Activated naive CD4-positive, alpha-beta T cell treated with anti-CD3 and anti-CD28 coated beads, Interleukin-2, amount 50 U/mL, for 24 hours (primary cell): ENCODE data around the gene BSN.

Source experiments
- H3K27ac Mint-ChIP-seq: one replicate; pipeline ENCODE4 v1.8.0; 2021; ENCODE audit warnings: mild to moderate bottlenecking, mixed read lengths
- H3K27me3 Mint-ChIP-seq: one replicate; pipeline ENCODE4 v1.8.0; 2021; ENCODE audit warnings: mixed read lengths
- H3K36me3 Mint-ChIP-seq: one replicate; pipeline ENCODE4 v1.8.0; 2021; ENCODE audit warnings: mixed read lengths
- H3K4me1 Mint-ChIP-seq: one replicate; pipeline ENCODE4 v1.8.0; 2021; ENCODE audit warnings: mixed read lengths
- H3K4me3 Mint-ChIP-seq: one replicate; pipeline ENCODE4 v1.8.0; 2021; ENCODE audit warnings: mild to moderate bottlenecking, mixed read lengths
- H3K9me3 Mint-ChIP-seq: one replicate; pipeline ENCODE4 v1.8.0; 2021; ENCODE audit warnings: mixed read lengths

BSN gene

GRCh38 chr3:49530701-49531100 is 23.6 kb upstream of the BSN start:
- no peak overlapping the region for H3K4me3 Mint-ChIP-seq
- H3K27me3 Mint-ChIP-seq = no peaks in the 10 kb centered on the region
- H3K4me1 Mint-ChIP-seq = peaks cover 16% of the 10 kb centered on the region
- H3K27ac Mint-ChIP-seq = no peak overlapping the region
- no peaks in the 10 kb centered on the region for H3K9me3 Mint-ChIP-seq
- H3K36me3 Mint-ChIP-seq = peaks cover 5% of the 10 kb centered on the region

DNA sequence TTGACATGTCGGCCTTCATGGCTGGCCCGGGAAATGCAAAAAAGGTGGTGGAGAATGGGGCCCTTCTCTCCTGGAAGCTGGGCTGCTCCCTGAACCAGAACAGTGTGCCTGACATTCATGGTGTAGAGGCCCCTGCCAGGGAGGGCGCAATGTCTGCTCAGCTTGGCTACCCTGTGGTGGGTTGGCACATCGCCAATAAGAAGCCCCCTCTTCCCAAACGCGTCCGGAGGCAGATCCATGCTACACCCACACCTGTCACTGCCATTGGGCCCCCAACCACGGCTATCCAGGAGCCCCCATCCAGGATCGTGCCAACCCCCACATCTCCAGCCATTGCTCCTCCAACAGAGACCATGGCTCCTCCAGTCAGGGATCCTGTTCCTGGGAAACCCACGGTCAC is 23.1 kb upstream of the BSN start:
- H3K4me3 Mint-ChIP-seq = no peak overlapping the region
- H3K4me1 Mint-ChIP-seq = peaks cover 16% of the 10 kb centered on the region
- H3K9me3 Mint-ChIP-seq = no peaks in the 10 kb centered on the region
- no peak overlapping the region for H3K27ac Mint-ChIP-seq
- H3K36me3 Mint-ChIP-seq = peaks cover 5% of the 10 kb centered on the region
- no peaks in the 10 kb centered on the region for H3K27me3 Mint-ChIP-seq

GRCh38 chr3:49531715-49532114 is 22.6 kb upstream of the BSN start:
- H3K4me3 Mint-ChIP-seq = no peak overlapping the region
- peaks cover 16% of the 10 kb centered on the region for H3K4me1 Mint-ChIP-seq
- H3K27ac Mint-ChIP-seq = no peak overlapping the region
- H3K36me3 Mint-ChIP-seq = peaks cover 5% of the 10 kb centered on the region
- H3K27me3 Mint-ChIP-seq = no peaks in the 10 kb centered on the region
- no peaks in the 10 kb centered on the region for H3K9me3 Mint-ChIP-seq

DNA sequence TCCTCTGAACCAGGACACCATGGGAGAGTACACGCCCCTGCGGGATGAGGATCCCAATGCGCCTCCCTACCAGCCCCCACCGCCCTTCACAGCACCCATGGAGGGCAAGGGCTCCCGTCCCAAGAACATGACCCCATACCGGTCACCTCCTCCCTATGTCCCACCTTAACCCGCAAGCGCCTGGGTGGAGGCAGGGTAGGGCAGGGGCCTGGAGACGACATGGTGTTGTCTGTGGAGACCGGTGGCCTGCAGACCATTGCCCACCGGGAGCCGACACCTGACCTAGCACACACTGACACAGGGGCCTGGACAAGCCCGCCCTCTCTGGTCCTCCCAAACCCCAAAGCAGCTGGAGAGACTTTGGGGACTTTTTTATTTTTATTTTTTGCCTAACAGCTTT is 21.2 kb upstream of the BSN start:
- Mint-ChIP-seq H3K9me3 (no peaks in the 10 kb centered on the region), H3K4me1 (peaks cover 13% of the 10 kb centered on the region), H3K36me3 (peaks cover 5% of the 10 kb centered on the region), H3K27me3 (no peaks in the 10 kb centered on the region), H3K27ac (peak overlapping the region; percentile 35), H3K4me3 (no peak overlapping the region)

DNA sequence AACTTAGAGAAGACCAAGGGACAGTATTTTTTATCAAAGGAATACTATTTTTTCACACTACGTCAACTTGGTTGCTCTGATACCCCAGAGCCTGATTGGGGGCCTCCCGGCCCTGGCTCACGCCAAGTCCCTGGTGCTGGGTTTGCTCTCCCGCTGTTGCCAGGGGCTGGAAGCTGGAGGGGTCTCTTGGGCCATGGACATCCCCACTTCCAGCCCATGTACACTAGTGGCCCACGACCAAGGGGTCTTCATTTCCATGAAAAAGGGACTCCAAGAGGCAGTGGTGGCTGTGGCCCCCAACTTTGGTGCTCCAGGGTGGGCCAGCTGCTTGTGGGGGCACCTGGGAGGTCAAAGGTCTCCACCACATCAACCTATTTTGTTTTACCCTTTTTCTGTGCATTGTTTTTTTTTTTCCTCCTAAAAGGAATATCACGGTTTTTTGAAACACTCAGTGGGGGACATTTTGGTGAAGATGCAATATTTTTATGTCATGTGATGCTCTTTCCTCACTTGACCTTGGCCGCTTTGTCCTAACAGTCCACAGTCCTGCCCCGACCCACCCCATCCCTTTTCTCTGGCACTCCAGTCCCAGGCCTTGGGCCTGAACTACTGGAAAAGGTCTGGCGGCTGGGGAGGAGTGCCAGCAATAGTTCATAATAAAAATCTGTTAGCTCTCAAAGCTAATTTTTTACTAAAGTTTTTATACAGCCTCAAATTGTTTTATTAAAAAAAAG is 20.3 kb upstream of the BSN start:
- H3K4me1 Mint-ChIP-seq = peaks cover 13% of the 10 kb centered on the region
- no peaks in the 10 kb centered on the region for H3K9me3 Mint-ChIP-seq
- H3K36me3 Mint-ChIP-seq = peaks cover 5% of the 10 kb centered on the region
- H3K27ac Mint-ChIP-seq = no peak overlapping the region
- no peak overlapping the region for H3K4me3 Mint-ChIP-seq
- no peaks in the 10 kb centered on the region for H3K27me3 Mint-ChIP-seq

GRCh38 chr3:49534581-49535441 is 19.5 kb upstream of the BSN start:
- Mint-ChIP-seq H3K4me3 (no peak overlapping the region), H3K27ac (no peak overlapping the region), H3K36me3 (peaks cover 5% of the 10 kb centered on the region), H3K4me1 (peaks cover 4% of the 10 kb centered on the region), H3K9me3 (no peaks in the 10 kb centered on the region), H3K27me3 (no peaks in the 10 kb centered on the region)

DNA sequence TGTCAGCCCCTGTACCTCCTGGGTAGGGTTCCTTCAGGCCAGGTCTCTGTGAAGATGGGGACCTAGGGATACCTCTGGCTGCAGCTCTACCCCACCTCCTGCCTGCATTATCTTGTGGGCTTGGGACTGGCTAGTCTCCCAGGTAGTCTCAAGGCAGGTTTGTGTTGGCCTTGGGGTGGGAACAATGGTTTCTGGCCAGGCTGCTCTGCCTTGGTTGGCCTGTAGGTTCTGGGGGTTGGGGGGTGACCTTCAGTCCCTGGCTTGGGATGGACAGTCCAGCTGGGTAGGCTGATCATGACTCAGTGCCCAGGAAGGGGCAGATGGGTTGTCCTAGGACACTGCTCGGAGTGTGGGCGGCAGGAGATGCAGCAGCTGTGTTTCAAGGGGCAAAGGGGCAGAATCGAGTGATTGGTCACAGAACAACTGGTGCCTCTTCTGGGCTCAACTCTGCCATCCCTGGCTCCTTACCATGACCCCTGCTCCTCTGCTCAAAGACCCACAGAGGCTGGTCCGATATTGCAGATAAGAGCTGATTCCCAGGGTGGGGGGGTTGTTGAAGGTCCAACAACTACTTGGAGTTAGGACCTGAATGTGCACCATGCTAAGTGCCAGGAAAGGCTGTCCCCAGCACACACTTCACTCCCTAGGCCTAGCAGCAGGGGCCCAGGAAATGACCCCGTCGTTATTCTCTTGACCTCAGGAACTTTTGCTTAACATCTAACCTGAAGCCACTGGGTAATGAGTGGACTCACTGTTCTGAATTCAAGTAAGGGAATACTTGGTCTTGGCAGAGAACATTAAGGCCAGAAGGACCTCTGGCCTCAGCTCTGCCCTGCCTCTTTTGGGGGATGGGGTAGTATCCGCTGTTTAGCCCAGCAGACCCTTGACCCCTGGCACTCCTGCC is 18.1 kb upstream of the BSN start:
- no peaks in the 10 kb centered on the region for H3K27me3 Mint-ChIP-seq
- no peak overlapping the region for H3K4me3 Mint-ChIP-seq
- H3K9me3 Mint-ChIP-seq = no peaks in the 10 kb centered on the region
- no peak overlapping the region for H3K27ac Mint-ChIP-seq
- H3K36me3 Mint-ChIP-seq = peaks cover 5% of the 10 kb centered on the region
- no peaks in the 10 kb centered on the region for H3K4me1 Mint-ChIP-seq

DNA sequence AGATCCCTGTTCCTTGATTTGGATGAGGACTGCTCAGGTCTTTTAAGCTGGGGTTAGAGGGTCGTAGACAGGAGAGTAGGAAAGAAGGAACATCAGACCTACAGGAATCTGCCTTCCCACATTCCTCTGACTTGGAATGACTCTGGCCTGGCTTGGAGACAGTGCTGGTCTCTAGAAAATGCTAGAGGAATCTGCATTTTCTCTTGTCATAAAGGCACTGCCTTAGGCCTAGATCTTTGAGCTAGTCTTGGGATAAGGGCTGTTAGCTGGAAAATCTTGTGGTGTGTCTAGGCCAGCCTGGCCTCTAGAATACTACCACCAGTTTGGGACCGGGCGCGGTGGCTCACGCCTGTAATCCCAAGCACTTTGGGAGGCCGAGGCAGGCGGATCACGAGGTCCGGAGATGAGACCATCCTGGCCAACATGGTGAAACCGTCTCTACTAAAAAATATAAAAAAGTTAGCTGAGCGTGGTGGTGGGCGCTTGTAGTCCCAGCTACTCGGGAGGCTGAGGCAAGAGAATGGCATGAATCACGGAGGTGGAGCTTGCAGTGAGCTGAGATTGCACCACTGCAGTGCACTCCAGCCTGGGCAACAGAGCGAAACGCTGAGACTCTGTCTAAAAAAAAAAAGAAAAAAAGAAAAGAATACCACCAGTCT is 17.3 kb upstream of the BSN start:
- Mint-ChIP-seq H3K9me3 (no peaks in the 10 kb centered on the region), H3K4me3 (no peak overlapping the region), H3K4me1 (no peaks in the 10 kb centered on the region), H3K36me3 (no peaks in the 10 kb centered on the region), H3K27ac (no peak overlapping the region), H3K27me3 (no peaks in the 10 kb centered on the region)

DNA sequence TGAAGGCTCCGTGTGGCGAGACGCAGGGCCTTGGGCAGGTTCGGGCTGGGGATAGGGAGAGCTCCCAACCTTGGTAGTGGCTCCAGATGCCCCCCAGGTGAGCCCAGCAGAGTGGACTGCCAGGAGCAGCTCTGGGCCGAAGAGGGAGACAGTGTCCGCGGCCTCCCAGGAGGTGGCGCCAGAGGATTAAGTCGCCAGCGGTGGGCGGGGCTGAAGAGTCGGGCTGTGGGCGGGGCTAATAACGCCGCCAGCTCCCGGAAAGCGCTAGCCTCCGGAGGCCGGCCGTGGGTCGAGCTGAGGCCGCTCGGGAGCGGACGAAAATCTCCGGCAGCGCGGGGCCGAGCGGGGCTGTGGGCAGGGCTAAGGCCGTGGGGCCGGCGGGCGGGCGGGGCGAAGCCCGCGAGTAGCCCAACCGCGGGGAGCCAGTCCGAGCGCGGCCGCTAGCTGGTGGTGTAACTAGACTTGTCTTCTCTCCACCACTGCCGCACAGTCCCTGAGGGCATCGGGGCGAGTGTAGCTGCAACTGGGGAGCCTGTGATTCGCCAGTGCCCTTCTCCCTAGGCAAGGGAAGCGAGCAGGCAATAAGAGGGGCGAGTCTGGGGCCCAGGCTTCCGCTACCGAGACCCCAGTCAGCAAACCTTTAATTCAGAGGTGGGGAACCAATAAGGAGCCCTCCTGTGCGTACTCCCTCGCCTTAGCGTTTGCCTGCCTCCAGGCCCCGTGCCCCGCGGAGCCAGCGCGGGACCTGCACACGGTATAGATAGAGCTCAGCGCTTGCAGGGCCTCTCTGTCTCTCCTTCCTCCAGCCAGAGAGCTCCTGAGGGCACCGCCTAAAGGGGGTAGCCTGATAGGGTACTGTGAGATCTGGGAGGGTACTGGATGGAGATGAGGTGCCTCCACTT is 14.4 kb upstream of the BSN start:
- H3K9me3 Mint-ChIP-seq = no peaks in the 10 kb centered on the region
- H3K4me3 Mint-ChIP-seq = peak overlapping the region; percentile 80
- peaks cover 2% of the 10 kb centered on the region for H3K27me3 Mint-ChIP-seq
- no peaks in the 10 kb centered on the region for H3K36me3 Mint-ChIP-seq
- no peaks in the 10 kb centered on the region for H3K4me1 Mint-ChIP-seq
- peak overlapping the region; percentile 65 for H3K27ac Mint-ChIP-seq

- Mint-ChIP-seq H3K4me1 (peaks cover 16% of the 10 kb centered on the region), H3K27me3 (peaks cover 8% of the 10 kb centered on the region), H3K9me3 (no peaks in the 10 kb centered on the region), H3K27ac (no peak overlapping the region), H3K4me3 (peak overlapping the region; percentile 11), H3K36me3 (peaks cover 2% of the 10 kb centered on the region)
These were observed 2.2 kb upstream of the BSN start for GRCh38 chr3:49552087-49552486.

- no peaks in the 10 kb centered on the region for H3K9me3 Mint-ChIP-seq
- peaks cover 2% of the 10 kb centered on the region for H3K36me3 Mint-ChIP-seq
- H3K27me3 Mint-ChIP-seq = peaks cover 14% of the 10 kb centered on the region
- H3K4me1 Mint-ChIP-seq = peaks cover 16% of the 10 kb centered on the region
- peak overlapping the region; percentile 96 for H3K4me3 Mint-ChIP-seq
- no peak overlapping the region for H3K27ac Mint-ChIP-seq
These were observed 969 bp upstream of the BSN start for GRCh38 chr3:49553324-49553691.

- Mint-ChIP-seq H3K27me3 (peaks cover 19% of the 10 kb centered on the region), H3K9me3 (no peaks in the 10 kb centered on the region), H3K4me3 (peak overlapping the region; percentile 77), H3K4me1 (peaks cover 16% of the 10 kb centered on the region), H3K27ac (no peak overlapping the region), H3K36me3 (peaks cover 2% of the 10 kb centered on the region)
These were observed 472 bp downstream of the BSN start for GRCh38 chr3:49554633-49555265.

DNA sequence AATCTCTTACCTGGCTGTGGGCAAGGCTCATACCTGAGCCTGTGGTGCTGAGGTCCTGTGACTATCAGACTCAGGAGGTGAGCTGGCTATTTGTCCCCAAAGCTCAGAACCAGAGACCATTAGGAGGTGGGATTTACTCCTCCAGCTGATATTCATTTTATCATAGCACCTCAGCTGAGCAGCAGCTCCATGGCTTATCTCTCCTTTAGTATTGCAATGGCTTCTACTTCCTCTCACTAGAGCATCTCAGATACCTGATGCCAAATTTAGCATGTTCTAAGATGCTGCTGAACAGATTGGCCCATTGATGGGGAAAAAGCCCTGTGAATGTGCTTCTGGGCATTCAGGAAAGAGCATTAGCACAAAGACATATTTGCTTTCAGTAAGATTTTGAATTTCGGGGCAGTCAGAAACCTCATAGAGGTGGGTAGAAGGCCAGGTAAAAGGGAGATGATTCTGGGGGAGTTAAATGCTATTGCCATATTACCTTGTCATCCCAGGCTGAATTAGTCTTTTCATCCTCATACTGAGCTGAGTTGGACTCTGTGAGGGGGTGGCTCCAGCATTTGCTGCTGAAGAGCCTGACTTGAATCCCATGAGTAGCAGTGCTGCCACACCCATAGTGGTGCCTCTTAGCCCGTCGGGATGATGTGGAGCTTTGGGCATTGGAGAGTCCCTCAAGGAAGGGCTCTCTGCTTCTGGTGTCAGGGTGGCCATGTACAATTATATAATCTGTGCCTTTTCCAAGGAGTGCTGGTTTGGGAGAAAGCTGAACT is 2.4 kb downstream of the BSN start:
- Mint-ChIP-seq H3K36me3 (peaks cover 2% of the 10 kb centered on the region), H3K27me3 (peaks cover 26% of the 10 kb centered on the region), H3K9me3 (no peaks in the 10 kb centered on the region), H3K4me3 (no peak overlapping the region), H3K4me1 (peaks cover 15% of the 10 kb centered on the region), H3K27ac (no peak overlapping the region)
